B cell (primary cell): ENCODE results near the gene MYL11. TPM values are rescaled to one million over a fixed set of nuclear protein-coding genes. Genes with fewer than 3 reads are reported as not detected.

ENCODE experiments used
- ATAC-seq: fragments of 200-7000 bp; cut with Tn5 transposase; one replicate; pipeline ENCODE4 v1.10.0; 2021; ENCODE audit warnings: low read depth, mild to moderate bottlenecking, moderate number of reproducible peaks, moderate library complexity
- CTCF ChIA-PET: fragments of 350-600 bp; sonication (Branson Sonifier 250); formaldehyde crosslinking; loops from one replicate; lab custom pipeline; 2021; ENCODE audit warnings: antibody characterized with exemption, inconsistent platforms; lab: Charles Lee
- POLR2A ChIA-PET: fragments of 350-600 bp; sonication (Branson Sonifier 250); formaldehyde crosslinking; loops from one replicate; lab custom pipeline; 2021; ENCODE audit warnings: antibody characterized with exemption; lab: Charles Lee
- DNase-seq: peaks from one replicate; pipeline ENCODE4 v3.0.0; 2013
- H2AFZ ChIP-seq: 2 replicates; pipeline ENCODE4 v1.6.1; 2012; ENCODE audit warnings: mild to moderate bottlenecking, low read depth, low read length; ENCODE audit not compliant: insufficient read depth, poor library complexity, severe bottlenecking
- H3K27ac ChIP-seq, 2 donors: 1 replicate in 1 of 2; 2 replicates in 1 of 2; pipeline ENCODE4 v1.5.1; 2012 to 2013; ENCODE audit warnings: low read length in 2 of 2, mild to moderate bottlenecking in 2 of 2, moderate library complexity in 1 of 2
- H3K27me3 ChIP-seq, 4 experiments: fragments of 200-600 bp in 1 of 4; sonication (generic) in 1 of 4; replicated peaks in 1 of 4; 1 replicate in 2 of 4; 2 replicates in 2 of 4; pipeline versions ENCODE4 v1.6.1 to v1.7.0; 2013 to 2016; ENCODE audit warnings: low read length in 3 of 4, mild to moderate bottlenecking in 2 of 4, mixed read lengths in 1 of 4, moderate library complexity in 1 of 4; ENCODE audit not compliant: insufficient read depth in 4 of 4, control insufficient read depth in 3 of 4; ENCODE audit errors: control extremely low read depth in 1 of 4
- H3K36me3 ChIP-seq, 2 experiments: replicated peaks in 1 of 2; 1 replicate in 1 of 2; 2 replicates in 1 of 2; pipeline versions ENCODE4 v1.6.1 to v1.7.1; 2013; ENCODE audit warnings: low read length in 1 of 2; ENCODE audit not compliant: insufficient read depth in 2 of 2, control insufficient read depth in 1 of 2; ENCODE audit errors: control extremely low read depth in 1 of 2, extremely low read depth in 1 of 2
- H3K4me1 ChIP-seq, 2 donors: fragments of 200-600 bp in 1 of 2; sonication (generic) in 1 of 2; 1 replicate in 1 of 2; 2 replicates in 1 of 2; pipeline versions ENCODE4 v1.5.1 to v1.6.1; 2013 to 2017; ENCODE audit warnings: low read length in 2 of 2; ENCODE audit not compliant: control insufficient read depth in 2 of 2, insufficient read depth in 2 of 2
- H3K4me2 ChIP-seq: replicated peaks from 2 replicates; pipeline ENCODE3; 2012; ENCODE audit warnings: mild to moderate bottlenecking, low read depth, low read length; ENCODE audit not compliant: poor library complexity, severe bottlenecking
- H3K4me3 ChIP-seq, 5 experiments: fragments of 200-600 bp in 1 of 5; sonication (generic) in 1 of 5; 1 replicate in 3 of 5; 2 replicates in 2 of 5; pipeline versions ENCODE4 v1.5.1 to v1.7.0; 2011 to 2016; ENCODE audit warnings: low read length in 4 of 5, mild to moderate bottlenecking in 4 of 5, low read depth in 2 of 5, control low read depth in 1 of 5, moderate library complexity in 1 of 5; ENCODE audit not compliant: insufficient read depth in 1 of 5; ENCODE audit errors: control extremely low read depth in 1 of 5, extremely low read depth in 1 of 5
- H3K79me2 ChIP-seq: fragments of 200-600 bp; sonication (generic); one replicate; pipeline ENCODE4 v1.6.0; 2016; ENCODE audit warnings: low read length; ENCODE audit not compliant: control insufficient read depth, insufficient read depth
- H3K9ac ChIP-seq: fragments of 200-600 bp; sonication (generic); 2 replicates; pipeline ENCODE4 v1.6.1; 2017; ENCODE audit warnings: mild to moderate bottlenecking, low read length, moderate library complexity
- H3K9me3 ChIP-seq, 3 donors: one replicate each; pipeline versions ENCODE4 v1.6.1 to v1.7.1; 2013; ENCODE audit warnings: low read length in 2 of 3; ENCODE audit not compliant: control insufficient read depth in 2 of 3, insufficient read depth in 1 of 3; ENCODE audit errors: control extremely low read depth in 1 of 3
- H4K20me1 ChIP-seq: 2 replicates; pipeline ENCODE4 v1.6.0; 2012; ENCODE audit warnings: mild to moderate bottlenecking, low read length; ENCODE audit not compliant: insufficient read depth, control insufficient read depth, poor library complexity, severe bottlenecking
- H3K27ac Mint-ChIP-seq: one replicate; pipeline ENCODE4 v1.8.0; 2021; ENCODE audit warnings: mixed read lengths
- H3K27me3 Mint-ChIP-seq: one replicate; pipeline ENCODE4 v1.8.0; 2021; ENCODE audit warnings: mixed read lengths
- H3K4me1 Mint-ChIP-seq: one replicate; pipeline ENCODE4 v1.8.0; 2021; ENCODE audit warnings: mixed read lengths
- H3K4me3 Mint-ChIP-seq: one replicate; pipeline ENCODE4 v1.8.0; 2021; ENCODE audit warnings: mixed read lengths
- H3K9me3 Mint-ChIP-seq: one replicate; pipeline ENCODE4 v1.8.0; 2022; ENCODE audit warnings: mixed read lengths; ENCODE audit not compliant: insufficient read depth
- EZH2 ChIP-seq: IDR thresholded peaks from 2 replicates; pipeline ENCODE4 v1.6.1; 2012; ENCODE audit warnings: borderline replicate concordance, low read depth, mild to moderate bottlenecking, moderate library complexity, low read length; ENCODE audit not compliant: insufficient read depth, poor library complexity, severe bottlenecking
- WGBS: methylation state at CpG from one replicate; pipeline ENCODE4 v1.1.5; 2013; ENCODE audit warnings: missing lambda C conversion rate; ENCODE audit not compliant: insufficient coverage; 5-methylcytosine and 5-hydroxymethylcytosine counted together
- intact Hi-C: fragments of 100-400 bp; cut with micrococcal nuclease; formaldehyde crosslinking; loops from one replicate; pipeline ENCODE4 v1.10.0; 2022
- polyA plus RNA-seq: library from polyadenylated mRNA; depleted of rRNA; stranded (reverse); fragments of >200 nt; gene quantifications from 2 replicates; pipeline ENCODE4 v1.2.3, GENCODE V29; 2012
- total RNA-seq, 2 donors: library from RNA; stranded (reverse); fragments of 120-200 nt in 1 of 2; gene quantifications; 1 replicate in 1 of 2; 2 replicates in 1 of 2; pipeline versions ENCODE4 v1.2.3 to v1.2.4, GENCODE V29; 2013 to 2022
- TF ChIP-seq, protein P1 (sequence below): fragments of 200-600 bp; IDR thresholded peaks from one replicate; pipeline ENCODE4 v1.8.0; 2022; ENCODE audit warnings: antibody characterized with exemption, mild to moderate bottlenecking

MYL11 gene
- total and polyA plus RNA-seq, 2 donors (not counting 1 experiment from before 2014, with no cell fraction given): 3.6 TPM; not detected in 1

DNA sequence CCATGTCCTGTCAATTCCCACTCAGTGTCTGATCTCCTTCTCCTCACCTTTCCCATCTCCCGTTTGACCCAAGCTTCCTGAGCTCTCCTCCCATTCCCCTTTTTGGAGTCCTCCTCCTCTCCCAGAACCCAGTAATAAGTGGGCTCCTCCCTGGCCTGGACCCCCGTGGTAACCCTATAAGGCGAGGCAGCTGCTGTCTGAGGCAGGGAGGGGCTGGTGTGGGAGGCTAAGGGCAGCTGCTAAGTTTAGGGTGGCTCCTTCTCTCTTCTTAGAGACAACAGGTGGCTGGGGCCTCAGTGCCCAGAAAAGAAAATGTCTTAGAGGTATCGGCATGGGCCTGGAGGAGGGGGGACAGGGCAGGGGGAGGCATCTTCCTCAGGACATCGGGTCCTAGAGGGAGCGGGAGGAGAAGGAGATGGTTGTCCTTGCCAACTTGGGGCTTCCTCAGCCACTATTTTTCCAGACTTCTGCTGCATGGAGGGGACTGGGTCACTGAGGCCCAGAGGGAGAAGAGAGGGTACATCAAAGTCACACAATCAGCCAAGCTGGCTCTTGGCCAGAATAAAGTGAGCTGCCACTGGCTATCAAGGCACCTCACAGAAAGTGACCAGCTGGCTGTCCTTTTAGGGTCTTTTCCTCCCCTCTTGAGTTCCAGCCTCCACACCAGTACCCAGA lies 2.4 kb upstream of the MYL11 start:
- ChIA-PET CTCF (interaction anchor here (0.9 to 4.0 kb wide), 3 partner anchors 10 to 36 kb away, joined by 3 to 37 read pairs (median 12); partner anchors contain the start of genes CD2BP2, SEPTIN1 and ZNF771), POLR2A (interaction anchor here (1.9 to 2.2 kb wide), 4 partner anchors 11 to 287 kb away, joined by 5 to 13 read pairs (median 10); partner anchors contain the start of genes FBRS and SEPTIN1)
- intact Hi-C loops: loop anchor here (10.0 kb wide), 3 partner anchors 277 to 1447 kb away; partner anchors contain the start of genes ALDOA, RABEP2, TBX6 and YPEL3
- DNase-seq (peak; percentile 35), ATAC-seq (no peak)
- H2AFZ ChIP-seq: no peak overlapping the region
- no peak overlapping the region for H3K27ac ChIP-seq
- Mint-ChIP-seq H3K27me3 (no peaks in the 10 kb centered on the region), H3K4me3 (peak overlapping the region; percentile 86), H3K4me1 (peaks cover 43% of the 10 kb centered on the region), H3K27ac (peak overlapping the region; percentile 90), H3K9me3 (no peaks in the 10 kb centered on the region)
- peaks cover 37% of the 10 kb centered on the region for H3K79me2 ChIP-seq
- H4K20me1 ChIP-seq: peaks cover 26% of the 10 kb centered on the region
- WGBS: 77% methylated on average over 4 of the region's 6 CpGs
- H3K4me3 ChIP-seq: no peak overlapping the region
- H3K9me3 ChIP-seq: peaks cover 0 to 2% (median 0%) of the 10 kb centered on the region in 3 donors
- TF ChIP-seq EZH2: no peak
- TF ChIP-seq, protein P1, sequence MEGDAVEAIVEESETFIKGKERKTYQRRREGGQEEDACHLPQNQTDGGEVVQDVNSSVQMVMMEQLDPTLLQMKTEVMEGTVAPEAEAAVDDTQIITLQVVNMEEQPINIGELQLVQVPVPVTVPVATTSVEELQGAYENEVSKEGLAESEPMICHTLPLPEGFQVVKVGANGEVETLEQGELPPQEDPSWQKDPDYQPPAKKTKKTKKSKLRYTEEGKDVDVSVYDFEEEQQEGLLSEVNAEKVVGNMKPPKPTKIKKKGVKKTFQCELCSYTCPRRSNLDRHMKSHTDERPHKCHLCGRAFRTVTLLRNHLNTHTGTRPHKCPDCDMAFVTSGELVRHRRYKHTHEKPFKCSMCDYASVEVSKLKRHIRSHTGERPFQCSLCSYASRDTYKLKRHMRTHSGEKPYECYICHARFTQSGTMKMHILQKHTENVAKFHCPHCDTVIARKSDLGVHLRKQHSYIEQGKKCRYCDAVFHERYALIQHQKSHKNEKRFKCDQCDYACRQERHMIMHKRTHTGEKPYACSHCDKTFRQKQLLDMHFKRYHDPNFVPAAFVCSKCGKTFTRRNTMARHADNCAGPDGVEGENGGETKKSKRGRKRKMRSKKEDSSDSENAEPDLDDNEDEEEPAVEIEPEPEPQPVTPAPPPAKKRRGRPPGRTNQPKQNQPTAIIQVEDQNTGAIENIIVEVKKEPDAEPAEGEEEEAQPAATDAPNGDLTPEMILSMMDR: no peak
- no peak overlapping the region for H3K4me2 ChIP-seq
- H3K36me3 ChIP-seq: no peaks in the 10 kb centered on the region
- no peak overlapping the region for H3K9ac ChIP-seq
- H3K4me1 ChIP-seq: peaks cover 26 to 42% of the 10 kb centered on the region in 2 donors
- H3K27me3 ChIP-seq: no peaks in the 10 kb centered on the region

DNA sequence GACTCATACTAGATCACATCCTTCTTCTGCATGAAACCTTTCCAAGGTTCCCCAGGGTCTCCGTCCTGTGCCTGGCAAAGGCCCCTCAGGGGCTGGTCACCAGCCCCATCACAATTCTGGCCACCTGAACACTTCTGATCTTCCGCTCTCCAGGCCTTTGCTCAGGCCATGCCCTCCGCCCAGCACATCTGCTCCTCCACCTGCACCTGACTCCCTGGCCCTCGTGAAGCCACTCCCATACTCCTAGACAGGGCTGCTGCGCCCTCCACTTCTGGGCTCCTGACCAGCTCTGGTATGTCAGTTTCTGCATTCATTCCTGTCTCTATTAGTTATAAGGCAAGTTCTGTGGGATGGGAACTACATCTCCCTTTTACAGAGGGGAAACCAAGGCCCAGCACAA lies 1.9 kb upstream of the MYL11 start:
- WGBS: 94% methylated on average over 4 of the region's 5 CpGs
- H3K4me3 ChIP-seq: no peak overlapping the region
- peaks cover 43% of the 10 kb centered on the region for H3K4me1 Mint-ChIP-seq
- no peaks in the 10 kb centered on the region for H3K9me3 Mint-ChIP-seq
- peaks cover 32% of the 10 kb centered on the region for H3K79me2 ChIP-seq
- intact Hi-C loops: loop anchor here (10.0 kb wide), 3 partner anchors 278 to 1448 kb away; partner anchors contain the start of genes ALDOA, RABEP2, TBX6 and YPEL3
- H3K9me3 ChIP-seq: peaks cover 0 to 2% (median 0%) of the 10 kb centered on the region in 3 donors
- peak overlapping the region; percentile 56 for H3K27ac Mint-ChIP-seq
- no peak overlapping the region for H3K9ac ChIP-seq
- DNase-seq (peak; percentile 13), ATAC-seq (no peak)
- no peaks in the 10 kb centered on the region for H3K36me3 ChIP-seq
- no peaks in the 10 kb centered on the region for H3K27me3 Mint-ChIP-seq
- CTCF ChIA-PET: interaction anchor here (4.0 kb wide), 1 partner anchor 36 kb away, joined by 37 read pairs; the partner anchor contains the start of gene ZNF771
- TF ChIP-seq, protein P1: no peak
- TF ChIP-seq EZH2: no peak
- H4K20me1 ChIP-seq: peaks cover 21% of the 10 kb centered on the region
- peaks cover 23 to 42% of the 10 kb centered on the region in 2 donors for H3K4me1 ChIP-seq
- POLR2A ChIA-PET: no interaction called here
- no peak overlapping the region for H3K4me2 ChIP-seq
- H3K27ac ChIP-seq: no peak overlapping the region
- H2AFZ ChIP-seq: no peak overlapping the region
- no peaks in the 10 kb centered on the region for H3K27me3 ChIP-seq
- H3K4me3 Mint-ChIP-seq: peak overlapping the region; percentile 86
